Measurements from ENCODE around the gene SUGCT. TPM values are rescaled to one million over a fixed set of nuclear protein-coding genes. Genes with fewer than 3 reads are reported as not detected.

The SUGCT gene
- total and polyA plus RNA-seq, 2 of the 13 experiments (the other 11 are each of a cell fraction or from before 2014, with no cell fraction given) = 10.1 to 22.2 TPM

DNA sequence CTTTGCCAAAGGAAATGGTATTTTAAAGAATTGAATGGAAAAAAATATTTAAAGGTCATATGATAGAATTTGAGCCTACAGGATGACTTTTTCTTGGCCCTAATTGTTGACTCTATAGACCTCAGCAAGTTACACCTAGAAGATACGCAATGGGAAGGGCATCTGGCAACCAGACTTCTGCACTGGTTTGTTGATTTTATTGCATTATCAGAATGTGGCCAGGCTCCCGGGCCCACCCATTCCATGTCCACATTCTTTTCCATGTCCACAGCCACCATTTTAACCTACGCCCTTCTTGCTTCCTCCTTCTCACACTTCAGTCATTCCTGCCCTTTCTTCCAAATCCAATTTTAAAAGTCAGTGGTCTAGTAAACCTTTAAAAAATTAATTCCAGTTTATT is 738.4 kb downstream of the SUGCT start:
- DNase-seq (ENCODE audit: low spot score) = no peak

More for the DNA sequence above, 738.4 kb downstream of the SUGCT start:
- CTCF ChIA-PET (ENCODE audit: low intra/inter-chr PET ratio, low total read pairs) = no interaction called here
- Histone ChIP-seq H2AFZ (ENCODE audit: low read length) (no peak overlapping the region), H3K4me2 (ENCODE audit: low read depth, low read length) (no peak overlapping the region), H3K4me3 (replicated peaks in 1 of 3; ENCODE audit: insufficient read depth in 1 of 3, low read depth in 2 of 3, low read length in 3 of 3) (no peak overlapping the region), H3K36me3 (replicated peaks in 1 of 2; ENCODE audit: control insufficient read depth in 1 of 2, insufficient read depth in 2 of 2, low read length in 2 of 2) (no peaks in the 10 kb centered on the region), H3K27ac (ENCODE audit: extremely low read length, insufficient read depth, low read length) (no peak overlapping the region), H4K20me1 (ENCODE audit: insufficient read depth, low read length) (no peaks in the 10 kb centered on the region), H3K27me3 (ENCODE audit: control insufficient read depth in 1 of 2, insufficient read depth in 2 of 2, low read length in 2 of 2) (no peaks in the 10 kb centered on the region), H3K79me2 (ENCODE audit: insufficient read depth, low read length) (no peaks in the 10 kb centered on the region), H3K9ac (ENCODE audit: insufficient read depth, low read depth, low read length) (no peak overlapping the region), H3K9me3 (ENCODE audit: low read length) (no peaks in the 10 kb centered on the region), H3K4me1 (ENCODE audit: insufficient read depth, low read length) (no peaks in the 10 kb centered on the region)
- no peak for ATAC-seq
- FAIRE-seq = no peak
- TF ChIP-seq, protein P1, sequence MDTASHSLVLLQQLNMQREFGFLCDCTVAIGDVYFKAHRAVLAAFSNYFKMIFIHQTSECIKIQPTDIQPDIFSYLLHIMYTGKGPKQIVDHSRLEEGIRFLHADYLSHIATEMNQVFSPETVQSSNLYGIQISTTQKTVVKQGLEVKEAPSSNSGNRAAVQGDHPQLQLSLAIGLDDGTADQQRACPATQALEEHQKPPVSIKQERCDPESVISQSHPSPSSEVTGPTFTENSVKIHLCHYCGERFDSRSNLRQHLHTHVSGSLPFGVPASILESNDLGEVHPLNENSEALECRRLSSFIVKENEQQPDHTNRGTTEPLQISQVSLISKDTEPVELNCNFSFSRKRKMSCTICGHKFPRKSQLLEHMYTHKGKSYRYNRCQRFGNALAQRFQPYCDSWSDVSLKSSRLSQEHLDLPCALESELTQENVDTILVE (CRISPR knock-in tag; IDR thresholded peaks at IDR 0.05) = no peak
- no peak for TF ChIP-seq NPAS2 (CRISPR knock-in tag; IDR thresholded peaks at IDR 0.05; ENCODE audit: borderline replicate concordance)
- TF ChIP-seq MAF1 (CRISPR knock-in tag; IDR thresholded peaks at IDR 0.05; ENCODE audit: borderline replicate concordance) = no peak
- TF ChIP-seq ZNF441 (CRISPR knock-in tag; IDR thresholded peaks at IDR 0.05; ENCODE audit: borderline replicate concordance) = no peak
- no peak for TF ChIP-seq MLXIP (CRISPR knock-in tag; IDR thresholded peaks at IDR 0.05; ENCODE audit: borderline replicate concordance)
- TF ChIP-seq ZBTB38 (CRISPR knock-in tag; IDR thresholded peaks at IDR 0.05) = no peak
- TF ChIP-seq ZNF343 (CRISPR knock-in tag; IDR thresholded peaks at IDR 0.05) = no peak
- TF ChIP-seq, protein P2, sequence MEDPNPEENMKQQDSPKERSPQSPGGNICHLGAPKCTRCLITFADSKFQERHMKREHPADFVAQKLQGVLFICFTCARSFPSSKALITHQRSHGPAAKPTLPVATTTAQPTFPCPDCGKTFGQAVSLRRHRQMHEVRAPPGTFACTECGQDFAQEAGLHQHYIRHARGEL (CRISPR knock-in tag; IDR thresholded peaks at IDR 0.05) = no peak
- no peak for TF ChIP-seq ZNF17 (CRISPR knock-in tag; IDR thresholded peaks at IDR 0.05)
- no peak for TF ChIP-seq SCMH1 (CRISPR knock-in tag; IDR thresholded peaks at IDR 0.05; ENCODE audit: borderline replicate concordance)
- no peak for TF ChIP-seq TOPORS (CRISPR knock-in tag; IDR thresholded peaks at IDR 0.05)
- TF ChIP-seq ZNF12 (CRISPR knock-in tag; IDR thresholded peaks at IDR 0.05) = no peak
- TF ChIP-seq ZC3H4 (CRISPR knock-in tag; IDR thresholded peaks at IDR 0.05; ENCODE audit: borderline replicate concordance) = no peak
- no peak for TF ChIP-seq TFE3 (CRISPR knock-in tag; IDR thresholded peaks at IDR 0.05)
- TF ChIP-seq ZNF44 (CRISPR knock-in tag; IDR thresholded peaks at IDR 0.05) = no peak
- no peak for TF ChIP-seq ZNF616 (CRISPR knock-in tag; IDR thresholded peaks at IDR 0.05; ENCODE audit: low read depth)
- intact Hi-C loops (cut with micrococcal nuclease; ENCODE audit: unreplicated experiment) (no loop called here), in situ Hi-C loops (cut with HindIII; ENCODE audit: extremely low pct_ligation_motif_present, low pct_unique_long_range_greater_than_20kb) (no loop called here)
- 52% methylated on average over 3 of the region's 3 CpGs for WGBS (ENCODE audit: low lambda C conversion rate)
- POLR2A ChIA-PET = no interaction called here
- BruUV-seq (replicated peaks) = no TSS peak
